Amygdala (tissue), 56 donors: ENCODE measurements around the gene CD7.

Source experiments
- DNase-seq, 56 donors: peaks; one replicate each; lab custom pipeline; 2025; lab: John Stamatoyannopoulos, UW

CD7 gene

GRCh38 chr17:82283208-82283749 is 34.1 kb downstream of the CD7 start:
- peak in 1 of 56 donors; percentile 17 for DNase-seq

- no peak for DNase-seq
These were observed 34.9 kb downstream of the CD7 start for GRCh38 chr17:82282239-82283207.

GRCh38 chr17:82281502-82282238 is 35.7 kb downstream of the CD7 start:
- no peak for DNase-seq

GRCh38 chr17:82281076-82281475 is 36.3 kb downstream of the CD7 start:
- DNase-seq = no peak

- DNase-seq = no peak
These were observed 36.9 kb downstream of the CD7 start for GRCh38 chr17:82280537-82280936.

GRCh38 chr17:82278786-82279391 is 38.5 kb downstream of the CD7 start:
- no peak for DNase-seq

- DNase-seq = no peak
These were observed 39.1 kb downstream of the CD7 start for GRCh38 chr17:82278308-82278707.

- peak in 7 of 56 donors; percentile 14 to 32 (median 18) for DNase-seq
These were observed 39.6 kb downstream of the CD7 start for GRCh38 chr17:82277851-82278250.

GRCh38 chr17:82276938-82277337 is 40.5 kb downstream of the CD7 start:
- DNase-seq = no peak

- DNase-seq = no peak
These were observed 42.1 kb downstream of the CD7 start for GRCh38 chr17:82275326-82275725.

- DNase-seq = no peak
These were observed 43.0 kb downstream of the CD7 start for GRCh38 chr17:82274134-82275020.

- DNase-seq = peak; percentile 30 to 95 (median 79)
These were observed 43.9 kb downstream of the CD7 start, which contains the start of gene CSNK1D for GRCh38 chr17:82273327-82274133. CSNK1D (minus strand) TSS chr17:82273700; CDS start chr17:82273381, 319 bp downstream.

- peak in 17 of 56 donors; percentile 9 to 75 (median 51) for DNase-seq
These were observed 44.7 kb downstream of the CD7 start for GRCh38 chr17:82272495-82273326.

GRCh38 chr17:82271401-82271800 is 46.0 kb downstream of the CD7 start:
- no peak for DNase-seq

GRCh38 chr17:82270651-82271050 is 46.8 kb downstream of the CD7 start:
- no peak for DNase-seq

- no peak for DNase-seq
These were observed 47.4 kb downstream of the CD7 start for GRCh38 chr17:82269882-82270500.

- no peak for DNase-seq
These were observed 48.1 kb downstream of the CD7 start for GRCh38 chr17:82269138-82269881.
